Liver (tissue), 2 donors: ENCODE measurements around the gene ACSS1.

ENCODE experiments used
- TF ChIP-seq, protein P1 (sequence below): fragments of 150-350 bp; IDR thresholded peaks from 2 replicates; pipeline ENCODE4 v1.5.1; 2017; ENCODE audit warnings: improper control_type of control experiment, low read depth, low read length; ENCODE audit not compliant: missing input control
- TF ChIP-seq, protein P2 (sequence below): IDR thresholded peaks from 2 replicates; pipeline ENCODE4 v1.6.1; 2016; ENCODE audit warnings: antibody characterized with exemption, mild to moderate bottlenecking
- donor health status: healthy.

DNA sequence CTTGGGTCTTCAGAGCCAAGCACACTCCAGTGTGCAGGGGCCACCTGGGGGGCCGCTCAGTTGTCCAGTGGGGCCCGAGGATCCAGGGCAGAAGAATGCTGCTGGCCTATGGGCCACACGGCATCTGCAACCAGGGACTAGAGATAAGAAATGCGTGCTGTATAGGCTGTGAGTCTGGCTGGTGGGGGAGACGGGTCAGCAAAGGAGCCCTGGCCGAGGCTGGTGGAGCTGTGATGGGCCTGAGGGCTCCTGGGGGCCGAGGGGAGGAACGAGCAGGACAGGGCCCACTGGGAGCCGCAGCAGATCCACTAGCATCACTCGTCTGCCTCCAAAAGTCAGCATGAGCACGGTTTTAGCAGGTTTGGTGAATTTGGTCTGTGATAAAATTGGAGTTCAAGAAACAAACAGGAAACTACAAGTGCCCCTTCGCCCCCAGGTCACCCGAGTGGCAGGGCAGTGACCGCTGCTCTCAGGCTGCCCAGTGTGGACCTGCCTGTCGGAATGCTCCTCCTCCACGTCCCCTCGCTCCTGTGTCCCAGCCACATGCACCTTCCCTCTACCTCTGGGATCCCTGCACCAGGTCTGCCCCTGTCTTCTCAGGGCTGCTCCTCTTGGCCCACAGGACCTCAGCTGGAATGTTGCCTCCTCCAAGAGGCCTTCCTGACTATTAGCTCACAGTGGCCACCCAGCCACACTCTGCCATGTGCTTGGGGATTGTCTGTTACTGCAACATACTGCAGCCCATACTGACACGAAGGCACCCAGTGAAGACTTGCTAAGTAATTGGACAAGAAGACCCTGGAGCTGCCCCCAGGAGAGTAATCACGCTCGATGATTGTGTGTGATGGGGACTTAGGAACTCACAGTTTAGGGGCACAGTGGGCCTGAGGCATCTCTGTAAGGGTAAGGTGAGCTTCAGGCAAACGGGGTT is 10.9 kb downstream of the ACSS1 start:
- TF ChIP-seq, protein P1, sequence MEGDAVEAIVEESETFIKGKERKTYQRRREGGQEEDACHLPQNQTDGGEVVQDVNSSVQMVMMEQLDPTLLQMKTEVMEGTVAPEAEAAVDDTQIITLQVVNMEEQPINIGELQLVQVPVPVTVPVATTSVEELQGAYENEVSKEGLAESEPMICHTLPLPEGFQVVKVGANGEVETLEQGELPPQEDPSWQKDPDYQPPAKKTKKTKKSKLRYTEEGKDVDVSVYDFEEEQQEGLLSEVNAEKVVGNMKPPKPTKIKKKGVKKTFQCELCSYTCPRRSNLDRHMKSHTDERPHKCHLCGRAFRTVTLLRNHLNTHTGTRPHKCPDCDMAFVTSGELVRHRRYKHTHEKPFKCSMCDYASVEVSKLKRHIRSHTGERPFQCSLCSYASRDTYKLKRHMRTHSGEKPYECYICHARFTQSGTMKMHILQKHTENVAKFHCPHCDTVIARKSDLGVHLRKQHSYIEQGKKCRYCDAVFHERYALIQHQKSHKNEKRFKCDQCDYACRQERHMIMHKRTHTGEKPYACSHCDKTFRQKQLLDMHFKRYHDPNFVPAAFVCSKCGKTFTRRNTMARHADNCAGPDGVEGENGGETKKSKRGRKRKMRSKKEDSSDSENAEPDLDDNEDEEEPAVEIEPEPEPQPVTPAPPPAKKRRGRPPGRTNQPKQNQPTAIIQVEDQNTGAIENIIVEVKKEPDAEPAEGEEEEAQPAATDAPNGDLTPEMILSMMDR, result no peak
- TF ChIP-seq, protein P2, sequence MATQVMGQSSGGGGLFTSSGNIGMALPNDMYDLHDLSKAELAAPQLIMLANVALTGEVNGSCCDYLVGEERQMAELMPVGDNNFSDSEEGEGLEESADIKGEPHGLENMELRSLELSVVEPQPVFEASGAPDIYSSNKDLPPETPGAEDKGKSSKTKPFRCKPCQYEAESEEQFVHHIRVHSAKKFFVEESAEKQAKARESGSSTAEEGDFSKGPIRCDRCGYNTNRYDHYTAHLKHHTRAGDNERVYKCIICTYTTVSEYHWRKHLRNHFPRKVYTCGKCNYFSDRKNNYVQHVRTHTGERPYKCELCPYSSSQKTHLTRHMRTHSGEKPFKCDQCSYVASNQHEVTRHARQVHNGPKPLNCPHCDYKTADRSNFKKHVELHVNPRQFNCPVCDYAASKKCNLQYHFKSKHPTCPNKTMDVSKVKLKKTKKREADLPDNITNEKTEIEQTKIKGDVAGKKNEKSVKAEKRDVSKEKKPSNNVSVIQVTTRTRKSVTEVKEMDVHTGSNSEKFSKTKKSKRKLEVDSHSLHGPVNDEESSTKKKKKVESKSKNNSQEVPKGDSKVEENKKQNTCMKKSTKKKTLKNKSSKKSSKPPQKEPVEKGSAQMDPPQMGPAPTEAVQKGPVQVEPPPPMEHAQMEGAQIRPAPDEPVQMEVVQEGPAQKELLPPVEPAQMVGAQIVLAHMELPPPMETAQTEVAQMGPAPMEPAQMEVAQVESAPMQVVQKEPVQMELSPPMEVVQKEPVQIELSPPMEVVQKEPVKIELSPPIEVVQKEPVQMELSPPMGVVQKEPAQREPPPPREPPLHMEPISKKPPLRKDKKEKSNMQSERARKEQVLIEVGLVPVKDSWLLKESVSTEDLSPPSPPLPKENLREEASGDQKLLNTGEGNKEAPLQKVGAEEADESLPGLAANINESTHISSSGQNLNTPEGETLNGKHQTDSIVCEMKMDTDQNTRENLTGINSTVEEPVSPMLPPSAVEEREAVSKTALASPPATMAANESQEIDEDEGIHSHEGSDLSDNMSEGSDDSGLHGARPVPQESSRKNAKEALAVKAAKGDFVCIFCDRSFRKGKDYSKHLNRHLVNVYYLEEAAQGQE, result no peak
